Stimulated activated CD8-positive, alpha-beta memory T cell treated with anti-CD3 and anti-CD28 coated beads, Interleukin-12 subunit alpha, Interleukin-12 subunit beta, amount 100 ng/mL, for 4 hours (primary cell): Measurements from ENCODE around the gene WNT9A.

ENCODE experiments used
- DNase-seq: peaks from one replicate; pipeline ENCODE4 v3.0.0-alpha.2; 2020; ENCODE audit warnings: low read depth

Gene WNT9A

GRCh38 chr1:227954163-227954850, 6.6 kb upstream of the WNT9A start:
- DNase-seq, result no peak

GRCh38 chr1:227953022-227953412, 5.3 kb upstream of the WNT9A start:
- no peak for DNase-seq

GRCh38 chr1:227952374-227953021, 4.8 kb upstream of the WNT9A start:
- DNase-seq, result no peak

GRCh38 chr1:227951624-227952373, 4.1 kb upstream of the WNT9A start:
- no peak for DNase-seq

- no peak for DNase-seq
Measured at GRCh38 chr1:227950735-227951346, 3.1 kb upstream of the WNT9A start.

- no peak for DNase-seq
Measured at GRCh38 chr1:227949954-227950734, 2.4 kb upstream of the WNT9A start.

DNA sequence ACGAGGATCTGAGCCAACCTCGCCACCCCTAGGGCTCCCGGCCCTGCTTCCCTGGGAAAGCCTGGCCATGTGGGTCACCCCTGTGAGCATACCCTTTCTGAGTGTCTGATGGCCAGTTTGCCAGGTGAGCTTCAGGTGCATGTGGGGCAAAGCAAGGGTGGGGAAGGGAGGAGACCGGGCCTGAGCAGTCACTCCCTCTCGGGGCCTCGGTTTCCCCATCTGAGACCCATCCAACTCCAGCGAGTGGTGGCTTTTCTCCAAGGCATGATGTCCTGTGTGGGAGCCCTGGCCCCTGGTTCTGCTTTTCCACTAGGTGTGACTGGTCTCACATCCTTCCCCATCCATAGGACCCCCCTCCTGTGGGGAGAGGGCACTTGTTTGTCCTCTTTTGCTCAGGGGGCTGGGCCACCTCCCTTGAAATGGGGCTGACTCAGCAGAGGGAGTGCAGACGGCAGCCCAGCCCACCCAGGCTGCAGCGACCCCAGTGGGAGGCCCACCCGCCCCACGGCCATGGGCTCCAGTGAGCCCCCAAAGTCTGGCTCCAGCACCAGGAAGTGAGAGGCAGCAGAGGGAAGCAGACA, 1.7 kb upstream of the WNT9A start:
- no peak for DNase-seq

- DNase-seq, result no peak
Measured at GRCh38 chr1:227948493-227949260, 945 bp upstream of the WNT9A start.

DNA sequence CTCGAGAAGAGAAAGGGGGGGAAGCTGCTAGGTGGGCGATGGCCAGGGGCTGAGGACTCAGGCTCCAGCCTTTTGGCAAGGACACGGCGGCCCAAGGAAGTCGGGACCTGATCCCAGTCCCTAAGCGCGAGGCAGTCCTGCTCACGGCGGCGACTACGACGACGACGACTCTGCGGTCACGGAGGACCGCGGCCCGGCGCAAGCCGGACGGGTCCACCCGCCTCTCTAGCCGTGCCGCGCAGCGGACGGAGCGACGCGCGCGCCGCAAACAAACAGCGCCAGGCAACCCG, 401 bp downstream of the WNT9A start:
- no peak for DNase-seq

- DNase-seq, result no peak
Measured at GRCh38 chr1:227946624-227947385, 927 bp downstream of the WNT9A start.

GRCh38 chr1:227945891-227946623, 1.7 kb downstream of the WNT9A start:
- DNase-seq, result no peak

DNA sequence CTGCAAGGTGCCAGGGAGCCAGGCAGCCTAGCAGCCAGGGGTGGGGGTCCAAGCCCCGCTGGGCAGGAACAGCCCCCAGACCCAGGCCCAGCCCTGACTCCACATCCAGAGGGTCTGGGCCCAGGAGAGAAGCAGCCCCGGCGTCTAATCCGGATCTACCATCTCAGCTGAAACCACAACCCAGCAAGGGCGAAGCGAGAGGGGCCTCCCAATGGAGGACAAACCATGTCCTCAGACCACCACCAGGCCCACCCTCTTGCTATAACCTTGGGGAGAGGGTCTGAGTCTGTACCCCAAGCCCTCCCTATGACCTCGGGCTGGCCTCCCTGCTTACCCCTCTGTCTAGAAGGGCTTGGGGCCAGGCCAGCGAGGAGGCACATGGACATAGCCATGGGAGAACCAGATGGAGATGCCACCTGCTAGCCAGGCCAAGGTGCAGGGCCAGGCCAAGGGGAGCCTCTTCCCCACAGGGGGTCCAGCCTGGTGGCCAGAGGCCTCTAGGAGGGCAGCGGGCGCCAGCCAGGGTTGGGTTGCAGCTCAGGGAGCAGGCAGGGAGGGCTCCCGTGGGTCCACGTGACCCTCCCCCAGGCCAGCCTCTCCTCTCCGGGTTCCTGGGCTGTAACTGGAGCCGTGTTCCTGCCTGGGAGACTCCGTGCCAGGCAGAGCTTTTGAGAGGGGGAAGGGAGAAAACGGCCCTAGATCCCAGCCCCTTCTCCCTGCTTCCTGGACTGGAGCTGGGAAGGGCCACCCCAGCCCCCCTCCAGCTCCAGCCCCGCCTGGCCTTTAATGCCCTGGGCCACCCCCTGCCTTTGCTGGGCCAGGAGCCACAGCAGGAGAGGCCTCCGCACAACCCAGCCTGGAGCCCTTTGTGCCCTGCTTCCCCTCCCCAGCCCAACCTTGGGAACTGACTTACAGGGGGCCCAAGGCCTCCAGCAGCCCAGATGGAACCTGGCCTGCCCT, 2.5 kb downstream of the WNT9A start:
- no peak for DNase-seq

DNA sequence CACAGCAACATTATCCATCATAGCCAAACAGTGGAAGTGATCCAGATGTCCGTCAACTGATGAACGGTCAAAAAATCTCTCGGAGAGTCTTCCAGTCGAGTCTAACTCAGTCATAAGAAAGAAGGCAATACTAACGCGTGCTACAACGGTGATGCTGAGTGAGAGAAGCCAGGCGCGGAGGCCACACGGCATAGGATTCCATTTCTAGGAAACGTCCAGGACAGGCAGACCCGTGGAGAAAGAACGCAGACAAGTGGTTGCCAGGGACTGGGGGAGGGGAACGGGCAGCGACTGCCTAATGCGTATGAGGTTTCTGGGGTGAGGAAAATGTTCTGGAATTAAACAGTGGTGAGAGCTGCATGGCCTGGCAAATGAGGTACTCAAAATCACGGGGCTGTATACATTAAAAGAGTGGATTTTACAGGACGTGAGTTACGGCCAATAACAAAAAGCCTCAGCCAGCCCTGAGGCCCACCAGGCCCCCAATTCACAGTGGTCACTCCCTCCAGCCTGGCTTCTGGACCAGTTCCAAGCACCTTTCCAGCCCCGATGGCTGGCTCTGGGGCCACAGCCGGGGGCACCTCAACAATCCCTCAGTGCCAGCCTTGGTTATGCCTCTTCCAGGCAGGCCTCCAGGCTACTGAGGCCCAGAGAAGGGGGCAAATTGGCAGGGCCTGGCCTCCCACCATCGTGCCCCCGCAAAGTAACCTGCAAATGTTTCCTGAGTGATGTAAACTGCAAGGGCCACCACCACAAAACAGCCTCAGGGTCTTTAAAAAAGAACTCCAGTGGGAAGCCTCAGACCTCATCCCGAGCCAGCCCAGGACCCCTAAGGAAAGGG, 3.4 kb downstream of the WNT9A start:
- DNase-seq, result no peak

DNA sequence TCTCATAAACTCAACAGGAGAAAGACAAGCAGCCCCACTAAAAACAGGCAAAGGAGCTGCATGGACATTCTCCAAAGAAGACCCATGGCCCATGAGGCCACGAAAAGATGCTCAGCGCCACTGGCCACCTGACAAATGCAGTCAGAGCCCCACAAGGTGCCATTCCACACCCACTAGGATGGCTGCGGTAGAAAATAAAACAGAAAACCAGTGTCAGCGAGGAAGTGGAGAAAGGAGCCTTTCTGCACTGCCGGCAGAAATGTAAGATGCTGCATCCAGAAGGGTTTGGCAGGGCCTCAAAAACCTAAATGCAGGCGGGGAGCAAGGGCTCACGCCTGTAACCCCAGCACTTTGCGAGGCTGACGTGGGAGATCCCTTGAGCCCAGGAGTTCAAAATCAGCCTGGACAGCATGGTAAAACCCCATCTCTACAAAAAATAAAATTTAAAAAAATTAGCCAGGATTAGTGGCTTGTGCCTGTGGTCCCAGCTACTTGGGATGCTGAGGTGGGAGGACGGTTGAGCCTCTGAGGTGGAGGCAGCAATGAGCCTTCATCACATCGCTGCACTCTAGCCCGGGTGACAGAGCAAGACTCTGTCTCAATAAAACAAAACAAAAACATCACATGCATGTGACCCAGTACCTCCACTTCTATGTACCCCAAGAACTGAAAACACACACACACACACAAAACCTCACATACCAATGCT, 4.2 kb downstream of the WNT9A start:
- DNase-seq, result no peak

- DNase-seq, result no peak
Measured at GRCh38 chr1:227942716-227943261, 4.9 kb downstream of the WNT9A start.

DNA sequence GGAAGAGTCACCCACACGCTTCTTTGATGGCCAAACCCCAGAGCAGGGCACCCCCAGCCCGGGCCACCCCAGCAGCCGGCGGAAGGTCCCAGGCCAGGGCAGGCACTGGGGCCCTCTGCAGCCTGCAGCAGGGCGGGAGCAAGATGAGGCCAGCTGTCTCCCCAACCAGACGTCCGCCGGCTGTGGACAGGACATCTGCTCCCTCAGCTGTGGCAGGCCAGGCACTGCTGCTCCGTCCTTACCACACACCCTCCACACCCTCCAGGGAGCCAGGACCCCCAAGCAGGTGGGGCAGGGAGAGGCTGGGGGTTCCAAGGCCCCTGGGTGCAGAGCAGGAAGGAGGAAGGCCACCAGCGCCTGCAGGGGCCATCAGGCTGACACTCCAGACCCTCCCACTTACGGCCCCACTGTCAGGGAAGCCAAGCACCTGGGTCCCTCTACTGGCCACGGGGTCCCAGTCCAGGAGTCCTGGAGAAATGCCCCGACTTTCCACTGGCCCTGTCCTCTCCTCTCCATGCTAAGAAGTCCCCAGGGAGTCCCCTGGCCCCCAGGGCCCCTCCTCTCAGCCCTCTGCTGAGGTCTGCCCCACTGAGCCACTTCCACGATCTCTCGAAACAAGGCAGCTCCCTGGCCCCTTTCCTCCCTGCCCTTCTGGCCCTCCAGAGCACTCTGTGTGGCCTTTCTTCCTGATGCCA, 5.6 kb downstream of the WNT9A start:
- no peak for DNase-seq
